IMR-90 (cell line): ENCODE measurements around the gene F2RL3. TPM values are rescaled to one million over a fixed set of nuclear protein-coding genes. Genes with fewer than 3 reads are reported as not detected.

Experiments used
- ATAC-seq: fragments of 200-7000 bp; cut with Tn5 transposase; 2 replicates; pipeline ENCODE4 v1.9.1; 2020; ENCODE audit warnings: low read depth, mild to moderate bottlenecking, moderate library complexity
- BruUV-seq: library from RNA; stranded (reverse); fragments of 400-500 nt; replicated peaks from 2 replicates; lab custom pipeline; 2021; lab: Mats Ljungman, UMichigan
- CTCF ChIA-PET: fragments of 300-600 bp; formaldehyde crosslinking; extraction: SDS; loops from one replicate; lab custom pipeline; 2021; ENCODE audit warnings: antibody characterized with exemption; lab: Yijun Ruan, JAX
- POLR2A ChIA-PET: fragments of 300-600 bp; sonication (Branson Sonifier 250); formaldehyde crosslinking; loops from one replicate; lab custom pipeline; 2022; ENCODE audit warnings: antibody characterized with exemption; ENCODE audit not compliant: unreplicated experiment; lab: Charles Lee
- DNase-seq: peaks from one replicate; pipeline ENCODE4 v3.0.0; 2013
- H2AFZ ChIP-seq: replicated peaks from 2 replicates; pipeline ENCODE3; 2013; ENCODE audit warnings: low read length, mild to moderate bottlenecking; ENCODE audit not compliant: poor library complexity
- H2AK5ac ChIP-seq: 2 replicates; pipeline ENCODE4 v1.6.1; 2013; ENCODE audit warnings: low read depth, low read length, inconsistent platforms
- H2AK9ac ChIP-seq: replicated peaks from 2 replicates; pipeline ENCODE3; 2013; ENCODE audit warnings: mild to moderate bottlenecking, low read depth, low read length, moderate library complexity; ENCODE audit not compliant: poor library complexity
- H2BK120ac ChIP-seq: 2 replicates; pipeline ENCODE4 v1.6.1; 2013; ENCODE audit warnings: low read depth, low read length, inconsistent platforms
- H2BK15ac ChIP-seq: 3 replicates; pipeline ENCODE4 v1.6.1; 2013; ENCODE audit warnings: low read depth, low read length, inconsistent platforms
- H2BK20ac ChIP-seq: 2 replicates; pipeline ENCODE4 v1.6.1; 2013; ENCODE audit warnings: low read depth, mild to moderate bottlenecking, inconsistent platforms, low read length, moderate library complexity
- H2BK5ac ChIP-seq: 2 replicates; pipeline ENCODE4 v1.6.1; 2013; ENCODE audit warnings: mild to moderate bottlenecking, low read depth, low read length, inconsistent platforms; ENCODE audit not compliant: poor library complexity, severe bottlenecking
- H3K14ac ChIP-seq: replicated peaks from 2 replicates; pipeline ENCODE4 v1.6.1; 2013; ENCODE audit warnings: low read depth, low read length, inconsistent platforms
- H3K18ac ChIP-seq: 2 replicates; pipeline ENCODE4 v1.6.1; 2013; ENCODE audit warnings: low read depth, low read length, control low read depth
- H3K23ac ChIP-seq: 2 replicates; pipeline ENCODE4 v1.6.1; 2013; ENCODE audit warnings: low read depth, low read length, inconsistent platforms
- H3K27ac ChIP-seq: 2 replicates; pipeline ENCODE4 v1.5.1; 2013; ENCODE audit warnings: mild to moderate bottlenecking, control low read depth, low read length; ENCODE audit not compliant: insufficient read depth
- H3K27me3 ChIP-seq: 2 replicates; pipeline ENCODE4 v1.6.1; 2013; ENCODE audit warnings: low read length; ENCODE audit not compliant: control insufficient read depth, insufficient read depth
- H3K36me3 ChIP-seq: 2 replicates; pipeline ENCODE4 v1.6.1; 2013; ENCODE audit warnings: low read length, mixed read lengths; ENCODE audit not compliant: control insufficient read depth, insufficient read depth
- H3K4ac ChIP-seq: 2 replicates; pipeline ENCODE4 v1.6.1; 2013; ENCODE audit warnings: low read depth, low read length, inconsistent platforms
- H3K4me1 ChIP-seq: 2 replicates; pipeline ENCODE4 v1.6.1; 2013; ENCODE audit warnings: low read length, mixed read lengths; ENCODE audit not compliant: control insufficient read depth, insufficient read depth
- H3K4me2 ChIP-seq: 2 replicates; pipeline ENCODE4 v1.6.1; 2013; ENCODE audit warnings: low read depth, mild to moderate bottlenecking, control low read depth, low read length, moderate library complexity
- H3K4me3 ChIP-seq: 2 replicates; pipeline ENCODE4 v1.5.1; 2013; ENCODE audit warnings: low read depth, mild to moderate bottlenecking, control low read depth, low read length, moderate library complexity; ENCODE audit not compliant: insufficient read depth
- H3K56ac ChIP-seq: 2 replicates; pipeline ENCODE4 v1.6.1; 2013; ENCODE audit warnings: low read length, inconsistent platforms; ENCODE audit not compliant: insufficient read depth; ENCODE audit errors: extremely low read depth
- H3K79me1 ChIP-seq, 2 experiments: 2 replicates each; pipeline ENCODE4 v1.6.1; 2013; ENCODE audit warnings: low read length in 2 of 2, inconsistent platforms in 1 of 2, low read depth in 1 of 2
- H3K9ac ChIP-seq: 2 replicates; pipeline ENCODE4 v1.6.1; 2013; ENCODE audit warnings: low read depth, low read length, control low read depth
- H3K9me1 ChIP-seq: 2 replicates; pipeline ENCODE4 v1.6.1; 2013; ENCODE audit warnings: low read length, inconsistent platforms; ENCODE audit not compliant: insufficient read depth
- H3K9me3 ChIP-seq: 2 replicates; pipeline ENCODE4 v1.6.1; 2013; ENCODE audit warnings: low read length; ENCODE audit not compliant: control insufficient read depth, insufficient read depth
- H4K20me1 ChIP-seq: 2 replicates; pipeline ENCODE4 v1.6.1; 2013; ENCODE audit warnings: low read length, inconsistent platforms; ENCODE audit not compliant: insufficient read depth
- H4K5ac ChIP-seq: 2 replicates; pipeline ENCODE4 v1.6.1; 2013; ENCODE audit warnings: mild to moderate bottlenecking, low read depth, low read length, control low read depth
- H4K8ac ChIP-seq, 2 experiments: 2 replicates each; pipeline ENCODE4 v1.6.1; 2013; ENCODE audit warnings: low read depth in 2 of 2, low read length in 2 of 2, control low read depth in 1 of 2, inconsistent platforms in 1 of 2
- H4K91ac ChIP-seq: 2 replicates; pipeline ENCODE4 v1.6.1; 2013; ENCODE audit warnings: low read depth, low read length, inconsistent platforms; ENCODE audit not compliant: insufficient read depth
- BHLHE40 ChIP-seq: fragments of 150-350 bp; IDR thresholded peaks from 2 replicates; pipeline ENCODE4 v1.6.1; 2016; ENCODE audit warnings: mild to moderate bottlenecking, low read depth, low read length
- CEBPB ChIP-seq: IDR thresholded peaks from 2 replicates; pipeline ENCODE4 v1.6.1; 2012; ENCODE audit warnings: low read depth, low read length, improper control_type of control experiment
- CHD1 ChIP-seq: IDR thresholded peaks from 2 replicates; pipeline ENCODE4 v1.6.1; 2012; ENCODE audit warnings: low read depth, low read length, improper control_type of control experiment
- ELK1 ChIP-seq: fragments of 150-350 bp; IDR thresholded peaks from 2 replicates; pipeline ENCODE4 v1.6.1; 2016; ENCODE audit warnings: low read depth, mild to moderate bottlenecking, low read length, moderate library complexity, borderline replicate concordance
- FOS ChIP-seq: fragments of 150-350 bp; IDR thresholded peaks from 2 replicates; pipeline ENCODE4 v1.6.1; 2016; ENCODE audit warnings: low read depth, low read length
- MAFK ChIP-seq: IDR thresholded peaks from 2 replicates; pipeline ENCODE4 v1.6.1; 2012; ENCODE audit warnings: low read depth, low read length, improper control_type of control experiment
- MAZ ChIP-seq: IDR thresholded peaks from 2 replicates; pipeline ENCODE4 v1.6.1; 2012; ENCODE audit warnings: low read depth, mild to moderate bottlenecking, low read length, improper control_type of control experiment, moderate library complexity, borderline replicate concordance
- MXI1 ChIP-seq: IDR thresholded peaks from 2 replicates; pipeline ENCODE4 v1.6.1; 2012; ENCODE audit warnings: low read depth, mild to moderate bottlenecking, low read length, moderate library complexity, borderline replicate concordance
- NFE2L2 ChIP-seq: fragments of 150-350 bp; IDR thresholded peaks from 2 replicates; pipeline ENCODE4 v1.6.1; 2016; ENCODE audit warnings: low read depth, mild to moderate bottlenecking, low read length
- POLR2A ChIP-seq: IDR thresholded peaks from 2 replicates; pipeline ENCODE4 v1.6.1; 2012; ENCODE audit warnings: mild to moderate bottlenecking, low read depth, low read length
- RAD21 ChIP-seq: IDR thresholded peaks from 2 replicates; pipeline ENCODE4 v1.6.1; 2012; ENCODE audit warnings: low read length, improper control_type of control experiment
- RCOR1 ChIP-seq: IDR thresholded peaks from 2 replicates; pipeline ENCODE4 v1.6.1; 2012; ENCODE audit warnings: mild to moderate bottlenecking, low read length, improper control_type of control experiment; ENCODE audit not compliant: insufficient replicate concordance
- RFX5 ChIP-seq: IDR thresholded peaks from 2 replicates; pipeline ENCODE4 v1.8.0; 2012; ENCODE audit warnings: low read depth, mild to moderate bottlenecking, low read length, moderate library complexity
- SMC3 ChIP-seq: fragments of 150-350 bp; IDR thresholded peaks from 2 replicates; pipeline ENCODE4 v1.6.1; 2016; ENCODE audit warnings: low read depth, mild to moderate bottlenecking, antibody characterized with exemption, low read length, moderate library complexity
- USF2 ChIP-seq: fragments of 150-350 bp; IDR thresholded peaks from 2 replicates; pipeline ENCODE4 v1.6.1; 2017; ENCODE audit warnings: mild to moderate bottlenecking, antibody characterized with exemption, low read length, low read depth
- WGBS, 2 experiments: methylation state at CpG; one replicate each; pipeline versions ENCODE4 v1.1.5 to v1.1.7; 2013; ENCODE audit warnings: missing lambda C conversion rate in 2 of 2; ENCODE audit not compliant: insufficient read length in 1 of 2; ENCODE audit errors: extremely low coverage in 2 of 2; 5-methylcytosine and 5-hydroxymethylcytosine counted together
- dilution Hi-C: fragments of 300-500 bp; cut with HindIII; formaldehyde crosslinking; loops from one replicate; pipeline ENCODE4 v1.14.3; 2018; ENCODE audit warnings: low sequenced_read_pairs; ENCODE audit not compliant: unreplicated experiment
- in situ Hi-C: fragments of 300-500 bp; cut with MboI; formaldehyde crosslinking; loops from 3 replicates; pipeline ENCODE4 v1.14.3; 2019; ENCODE audit warnings: low sequenced_read_pairs, inconsistent platforms, mixed read lengths
- intact Hi-C: fragments of 100-400 bp; cut with micrococcal nuclease; formaldehyde crosslinking; loops from 2 replicates; pipeline ENCODE4 v1.10.0; 2022
- polyA plus RNA-seq, 3 experiments: library from polyadenylated mRNA; depleted of rRNA; stranded (reverse); fragments of >200 nt; gene quantifications; 2 replicates each; pipeline ENCODE4 v1.2.3, GENCODE V29; 2012; ENCODE audit warnings: low replicate concordance in 1 of 3
- total RNA-seq: library from RNA; depleted of rRNA; stranded (reverse); fragments of >200 nt; gene quantifications from 2 replicates; pipeline ENCODE4 v1.2.3, GENCODE V29; 2012
- TF ChIP-seq, protein P1 (sequence below): conservative IDR thresholded peaks from 2 replicates; pipeline ENCODE4 v1.5.1; 2012; ENCODE audit warnings: mild to moderate bottlenecking, low read depth, low read length, improper control_type of control experiment

Gene F2RL3
- total and polyA plus RNA-seq, 2 of the 4 experiments (the other 2 are of a cell fraction): 0.03 TPM; not detected in 1

GRCh38 chr19:16931306-16931705 lies 42.5 kb downstream of the F2RL3 start:
- no peak overlapping the region for H2AK9ac ChIP-seq
- DNase-seq (no peak), ATAC-seq (no peak)
- H4K5ac ChIP-seq: no peak overlapping the region
- H3K79me1 ChIP-seq: no peaks in the 10 kb centered on the region
- no peak overlapping the region for H3K9ac ChIP-seq
- H4K8ac ChIP-seq: no peak overlapping the region
- H2BK120ac ChIP-seq: no peak overlapping the region
- no peaks in the 10 kb centered on the region for H3K4me1 ChIP-seq
- no peak overlapping the region for H2AK5ac ChIP-seq
- H2BK5ac ChIP-seq: no peak overlapping the region
- H3K23ac ChIP-seq: no peak overlapping the region
- H3K27ac ChIP-seq: no peak overlapping the region
- no peak overlapping the region for H3K4me2 ChIP-seq
- dilution Hi-C loops (no loop called here), in situ Hi-C loops (no loop called here), intact Hi-C loops (no loop called here)
- H4K91ac ChIP-seq: no peak overlapping the region
- no peak overlapping the region for H3K4me3 ChIP-seq
- H2BK20ac ChIP-seq: no peak overlapping the region
- H3K18ac ChIP-seq: no peak overlapping the region
- no peaks in the 10 kb centered on the region for H3K9me1 ChIP-seq
- no peaks in the 10 kb centered on the region for H3K36me3 ChIP-seq
- no peaks in the 10 kb centered on the region; the same call in 1 of the 2 replicates for H3K27me3 ChIP-seq
- peaks cover 2% of the 10 kb centered on the region; the same call in 1 of the 2 replicates for H3K9me3 ChIP-seq
- H3K14ac ChIP-seq: no peak overlapping the region
- H3K4ac ChIP-seq: no peak overlapping the region
- H4K20me1 ChIP-seq: no peaks in the 10 kb centered on the region
- ChIA-PET POLR2A (no interaction called here), CTCF (no interaction called here)
- H3K56ac ChIP-seq: no peak overlapping the region
- TF ChIP-seq MAFK (no peak), NFE2L2 (no peak), RAD21 (no peak), CHD1 (no peak), FOS (no peak), MXI1 (no peak), RCOR1 (no peak), BHLHE40 (no peak), RFX5 (no peak), SMC3 (no peak), CEBPB (no peak), POLR2A (no peak), MAZ (no peak), USF2 (no peak), ELK1 (no peak)
- TF ChIP-seq, protein P1, sequence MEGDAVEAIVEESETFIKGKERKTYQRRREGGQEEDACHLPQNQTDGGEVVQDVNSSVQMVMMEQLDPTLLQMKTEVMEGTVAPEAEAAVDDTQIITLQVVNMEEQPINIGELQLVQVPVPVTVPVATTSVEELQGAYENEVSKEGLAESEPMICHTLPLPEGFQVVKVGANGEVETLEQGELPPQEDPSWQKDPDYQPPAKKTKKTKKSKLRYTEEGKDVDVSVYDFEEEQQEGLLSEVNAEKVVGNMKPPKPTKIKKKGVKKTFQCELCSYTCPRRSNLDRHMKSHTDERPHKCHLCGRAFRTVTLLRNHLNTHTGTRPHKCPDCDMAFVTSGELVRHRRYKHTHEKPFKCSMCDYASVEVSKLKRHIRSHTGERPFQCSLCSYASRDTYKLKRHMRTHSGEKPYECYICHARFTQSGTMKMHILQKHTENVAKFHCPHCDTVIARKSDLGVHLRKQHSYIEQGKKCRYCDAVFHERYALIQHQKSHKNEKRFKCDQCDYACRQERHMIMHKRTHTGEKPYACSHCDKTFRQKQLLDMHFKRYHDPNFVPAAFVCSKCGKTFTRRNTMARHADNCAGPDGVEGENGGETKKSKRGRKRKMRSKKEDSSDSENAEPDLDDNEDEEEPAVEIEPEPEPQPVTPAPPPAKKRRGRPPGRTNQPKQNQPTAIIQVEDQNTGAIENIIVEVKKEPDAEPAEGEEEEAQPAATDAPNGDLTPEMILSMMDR: no peak
- 67% methylated on average over 1 of the region's 4 CpGs; no CpG with 5 or more reads in 1 of the 2 experiments for WGBS, 2 experiments
- no TSS peak for BruUV-seq
- no peak overlapping the region for H2AFZ ChIP-seq
- H2BK15ac ChIP-seq: no peak overlapping the region
